ENCODE results near the gene TNS3. TPM values are rescaled to one million over a fixed set of nuclear protein-coding genes. Genes with fewer than 3 reads are reported as not detected.
"Not testable (repeated sequence)": the region's sequence is repeated elsewhere in the genome, so short reads cannot be mapped to it uniquely, and the experiment has no call there.

Gene TNS3
- total RNA-seq, 2 donors from 2014 or later = 2.3 to 2.6 TPM

DNA sequence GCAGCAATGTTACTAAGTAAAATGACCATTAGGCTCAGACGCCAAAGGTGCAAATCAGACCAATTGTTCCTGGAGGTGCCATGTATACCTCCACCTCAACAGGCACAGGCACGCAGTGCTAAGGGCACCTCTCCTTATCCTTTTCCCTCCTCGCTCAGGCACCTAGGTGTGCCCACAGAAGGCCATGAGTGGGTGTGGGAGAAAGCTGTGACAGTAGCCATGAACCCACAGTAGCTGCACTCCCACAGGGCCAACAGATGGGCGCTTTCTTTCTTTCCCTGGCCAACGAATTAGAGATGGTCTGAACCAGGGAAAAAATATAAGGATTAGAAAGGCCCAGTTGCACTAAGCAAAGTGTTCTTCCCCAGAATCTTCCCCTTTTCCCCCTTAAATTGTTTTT is 15.5 kb upstream of the TNS3 start:
- H3K4me3 Mint-ChIP-seq = no peak overlapping the region
- DNase-seq (no peak), ATAC-seq (no peak)
- no peaks in the 10 kb centered on the region for H3K27me3 Mint-ChIP-seq
- H3K4me1 Mint-ChIP-seq = no peaks in the 10 kb centered on the region
- H3K27ac Mint-ChIP-seq = no peak overlapping the region
- no peaks in the 10 kb centered on the region for H3K36me3 Mint-ChIP-seq (ENCODE audit: low read depth)
- no peaks in the 10 kb centered on the region for H3K9me3 ChIP-seq (ENCODE audit: control insufficient read depth, low read length, poor library complexity, severe bottlenecking)

DNA sequence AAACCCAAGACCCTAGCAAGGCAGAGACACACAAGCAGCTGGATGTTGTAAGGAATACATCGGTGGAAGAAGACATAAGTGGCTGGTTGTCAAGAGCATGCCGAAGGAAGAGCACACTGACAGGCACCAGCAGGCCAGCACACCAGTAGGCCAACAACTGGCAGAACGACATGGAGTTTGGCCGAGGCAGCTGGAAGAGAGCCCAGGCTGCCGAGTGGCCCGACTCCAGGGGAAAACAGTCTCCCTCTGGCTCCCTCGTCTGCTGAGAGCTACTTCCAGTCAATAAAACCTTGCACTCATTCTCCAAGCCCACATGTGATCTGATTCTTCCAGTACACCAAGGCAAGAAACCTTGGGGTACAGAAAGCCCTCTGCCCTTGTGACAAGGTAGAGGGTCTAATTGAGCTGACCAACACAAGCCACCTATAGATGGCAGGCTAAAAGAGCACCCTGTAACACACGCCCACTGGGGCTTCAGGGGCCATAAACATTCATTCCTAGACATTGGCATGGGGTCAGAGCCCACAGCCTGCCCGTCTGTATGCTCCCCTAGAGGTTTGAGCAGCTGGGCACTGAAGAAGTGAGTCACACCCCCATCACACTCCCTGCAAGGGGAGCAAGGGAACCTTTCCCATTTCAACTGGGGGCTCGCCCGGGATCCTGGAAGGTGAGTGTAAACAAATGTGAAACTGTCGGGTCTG is 14.7 kb upstream of the TNS3 start:
- Mint-ChIP-seq H3K4me3 (no peak overlapping the region), H3K4me1 (no peaks in the 10 kb centered on the region), H3K27ac (no peak overlapping the region), H3K36me3 (ENCODE audit: low read depth) (no peaks in the 10 kb centered on the region), H3K27me3 (no peaks in the 10 kb centered on the region)
- H3K9me3 ChIP-seq (ENCODE audit: control insufficient read depth, low read length, poor library complexity, severe bottlenecking) = no peaks in the 10 kb centered on the region
- DNase-seq (no peak), ATAC-seq (no peak)

DNA sequence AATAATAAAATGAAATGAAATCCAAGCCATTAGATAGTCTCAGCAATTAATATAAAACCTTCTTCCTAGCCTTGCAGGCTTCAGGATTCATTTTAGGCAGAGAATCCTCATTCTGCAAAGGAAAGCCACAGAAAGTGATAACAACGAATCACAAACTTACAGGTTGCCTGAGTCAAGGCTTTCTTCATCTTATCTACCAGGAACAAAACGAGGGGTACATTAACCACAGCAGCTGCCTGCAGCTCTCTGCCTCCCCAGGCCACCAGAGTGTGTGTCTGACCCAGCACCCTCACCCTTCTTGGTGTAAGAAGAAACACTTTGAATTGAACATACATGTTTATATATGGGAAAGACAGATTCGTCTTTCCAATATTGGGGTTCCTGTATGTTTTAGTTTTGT is 12.5 kb upstream of the TNS3 start:
- no peak for DNase-seq
- ATAC-seq = no peak
- Mint-ChIP-seq H3K4me1 (peaks cover 3% of the 10 kb centered on the region), H3K36me3 (ENCODE audit: low read depth) (no peaks in the 10 kb centered on the region), H3K4me3 (no peak overlapping the region), H3K27me3 (no peaks in the 10 kb centered on the region), H3K27ac (no peak overlapping the region)
- H3K9me3 ChIP-seq (ENCODE audit: control insufficient read depth, low read length, poor library complexity, severe bottlenecking) = no peaks in the 10 kb centered on the region

DNA sequence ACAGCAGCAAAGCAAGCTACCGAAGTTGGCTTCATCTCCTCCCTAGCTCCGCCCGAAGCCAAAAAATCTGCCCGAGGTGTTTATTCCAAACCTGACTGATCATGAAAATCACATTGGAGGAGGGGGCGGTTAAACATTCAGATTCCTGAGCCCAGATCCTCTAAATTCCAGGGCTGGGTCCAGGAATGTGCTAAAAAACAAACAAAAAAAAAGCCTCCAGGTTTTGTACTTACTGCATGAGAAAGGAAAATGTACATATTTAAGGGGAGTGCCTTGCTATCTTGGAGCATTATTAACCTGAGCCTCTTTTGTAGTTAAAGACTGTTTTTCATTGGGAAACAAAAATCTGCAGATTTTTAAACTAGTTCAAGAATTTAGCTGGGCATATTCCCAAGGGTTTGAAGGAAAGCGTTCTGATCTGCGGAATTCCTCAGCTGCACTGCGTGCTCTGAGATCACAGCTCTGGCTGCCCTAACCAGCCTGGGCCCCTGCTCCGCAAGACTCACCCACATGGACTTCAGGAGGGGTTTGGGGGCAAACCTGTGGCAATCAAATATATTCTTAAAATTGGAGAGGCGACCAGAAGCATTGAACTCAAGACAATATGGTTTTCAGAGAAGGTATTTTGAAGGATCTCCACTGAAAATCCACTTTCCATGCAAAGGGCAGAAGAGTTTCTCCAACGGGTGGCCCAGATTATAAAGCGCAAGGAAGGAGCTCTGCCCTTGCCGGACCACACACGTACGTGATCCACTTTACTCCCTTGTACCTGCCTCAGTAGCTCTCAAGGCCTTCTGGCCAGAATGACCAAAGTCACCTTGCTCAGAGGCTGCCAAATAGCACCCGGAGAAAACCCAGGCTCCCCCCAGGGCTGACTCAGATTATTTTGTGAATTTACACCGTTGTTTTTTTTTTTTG is 10.0 kb upstream of the TNS3 start:
- no peaks in the 10 kb centered on the region for H3K9me3 ChIP-seq (ENCODE audit: control insufficient read depth, low read length, poor library complexity, severe bottlenecking)
- Mint-ChIP-seq H3K36me3 (ENCODE audit: low read depth) (no peaks in the 10 kb centered on the region), H3K4me3 (no peak overlapping the region), H3K4me1 (peaks cover 3% of the 10 kb centered on the region), H3K27me3 (no peaks in the 10 kb centered on the region), H3K27ac (no peak overlapping the region)
- no peak for ATAC-seq
- DNase-seq = no peak

DNA sequence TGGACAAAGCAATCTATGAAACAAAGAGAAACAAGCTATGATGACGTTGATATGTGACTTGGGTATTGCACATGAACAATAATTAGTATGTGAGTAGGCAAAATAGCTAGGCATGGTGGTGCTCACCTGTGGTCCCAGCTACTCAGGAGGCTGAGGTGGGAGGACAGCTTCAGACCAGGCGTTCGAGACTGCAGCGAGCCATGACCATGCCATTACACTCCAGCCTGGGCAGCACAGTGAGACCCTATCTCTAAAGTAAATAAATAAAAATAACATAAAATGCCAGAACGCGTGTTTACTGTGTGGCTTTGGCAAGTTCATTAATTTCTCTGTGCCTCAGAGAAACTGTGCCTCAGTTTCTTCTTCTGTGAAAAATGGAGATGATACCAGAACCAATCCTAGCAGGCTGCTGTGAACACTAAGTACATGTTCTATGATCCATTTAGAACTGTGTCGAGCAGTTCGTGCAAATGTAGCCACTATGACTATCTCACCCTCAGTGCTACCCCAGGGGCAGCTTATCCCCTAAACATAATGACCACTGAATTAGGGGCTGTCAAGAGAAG is 9.3 kb upstream of the TNS3 start:
- H3K4me1 Mint-ChIP-seq = peaks cover 3% of the 10 kb centered on the region
- no peak for DNase-seq
- H3K9me3 ChIP-seq (ENCODE audit: control insufficient read depth, low read length, poor library complexity, severe bottlenecking) = no peaks in the 10 kb centered on the region
- no peak for ATAC-seq
- no peaks in the 10 kb centered on the region for H3K27me3 Mint-ChIP-seq
- H3K4me3 Mint-ChIP-seq = no peak overlapping the region
- no peak overlapping the region for H3K27ac Mint-ChIP-seq
- no peaks in the 10 kb centered on the region for H3K36me3 Mint-ChIP-seq (ENCODE audit: low read depth)

DNA sequence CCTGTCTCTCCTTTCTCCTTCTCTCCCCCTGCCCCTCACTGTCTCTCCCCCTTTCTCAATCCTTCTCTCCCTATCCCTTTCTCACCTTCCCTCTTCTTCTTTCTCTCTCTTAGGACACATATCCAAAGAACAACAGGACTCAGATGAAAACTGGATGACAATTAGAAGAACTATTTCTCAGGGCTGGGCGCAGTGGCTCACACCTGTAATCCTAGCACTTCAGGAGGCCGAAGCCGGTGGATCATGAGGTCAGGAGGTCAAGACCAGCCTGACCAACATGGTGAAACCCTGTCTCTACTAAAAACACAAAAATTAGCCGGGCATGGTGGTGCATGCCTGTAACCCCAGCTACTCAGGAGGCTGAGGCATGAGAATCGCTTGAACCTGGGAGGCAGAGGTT is 8.3 kb upstream of the TNS3 start:
- H3K4me3 Mint-ChIP-seq; H3K36me3 Mint-ChIP-seq (ENCODE audit: low read depth); H3K27me3 Mint-ChIP-seq; ATAC-seq; H3K4me1 Mint-ChIP-seq; H3K27ac Mint-ChIP-seq; H3K9me3 ChIP-seq (ENCODE audit: control insufficient read depth, low read length, poor library complexity, severe bottlenecking); DNase-seq: not testable (repeated sequence)

DNA sequence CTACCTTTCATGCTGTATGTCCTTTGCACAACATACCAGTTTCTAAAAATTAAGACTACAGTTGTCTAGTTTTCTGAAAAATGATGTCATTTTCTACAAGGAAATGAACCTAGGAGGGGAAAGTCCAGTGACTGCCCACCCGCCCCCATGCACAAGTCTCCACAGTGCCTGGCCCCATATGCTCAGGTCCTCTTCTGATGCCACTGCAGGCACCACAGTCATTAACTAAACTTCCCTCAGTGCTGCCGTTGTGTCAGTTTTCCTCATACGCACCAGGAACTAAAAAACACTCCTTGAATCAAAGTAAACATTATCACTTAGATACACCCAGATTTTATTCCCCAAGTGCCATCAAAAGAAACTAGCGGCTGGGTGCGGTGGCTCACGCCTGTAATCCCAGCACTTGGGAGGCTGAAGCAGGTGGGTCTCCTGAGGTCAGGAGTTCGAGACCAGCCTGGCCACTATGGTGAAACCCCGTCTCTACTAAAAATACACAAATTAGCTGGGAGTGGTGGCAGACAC is 6.9 kb upstream of the TNS3 start:
- Mint-ChIP-seq H3K4me1 (peaks cover 3% of the 10 kb centered on the region), H3K27ac (no peak overlapping the region), H3K4me3 (no peak overlapping the region), H3K27me3 (no peaks in the 10 kb centered on the region), H3K36me3 (ENCODE audit: low read depth) (no peaks in the 10 kb centered on the region)
- ATAC-seq (no peak), DNase-seq (no peak)
- no peaks in the 10 kb centered on the region for H3K9me3 ChIP-seq (ENCODE audit: control insufficient read depth, low read length, poor library complexity, severe bottlenecking)

DNA sequence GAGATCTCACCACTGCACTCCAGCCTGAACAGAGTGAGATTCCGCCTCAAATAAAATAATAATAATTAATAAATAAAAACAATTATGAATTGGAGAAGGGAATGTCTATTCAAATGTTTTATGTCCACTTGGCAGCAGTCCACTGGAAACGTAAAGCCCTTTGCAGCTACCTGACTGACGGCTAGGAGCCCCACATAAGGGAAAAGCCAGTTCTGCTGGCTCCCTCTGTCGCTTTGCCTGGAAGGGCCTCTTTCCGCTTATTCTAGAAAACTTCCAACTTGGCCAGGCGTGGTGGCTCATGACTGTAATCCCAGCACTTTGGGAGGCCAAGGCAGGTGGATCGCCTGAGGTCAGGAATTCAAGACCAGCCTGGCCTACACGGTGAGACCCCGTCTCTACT is 6.1 kb upstream of the TNS3 start:
- H3K9me3 ChIP-seq (ENCODE audit: control insufficient read depth, low read length, poor library complexity, severe bottlenecking) = no peaks in the 10 kb centered on the region
- Mint-ChIP-seq H3K4me3 (no peak overlapping the region), H3K36me3 (ENCODE audit: low read depth) (no peaks in the 10 kb centered on the region), H3K4me1 (peaks cover 3% of the 10 kb centered on the region), H3K27me3 (peaks cover 4% of the 10 kb centered on the region), H3K27ac (no peak overlapping the region)
- DNase-seq (no peak), ATAC-seq (no peak)

DNA sequence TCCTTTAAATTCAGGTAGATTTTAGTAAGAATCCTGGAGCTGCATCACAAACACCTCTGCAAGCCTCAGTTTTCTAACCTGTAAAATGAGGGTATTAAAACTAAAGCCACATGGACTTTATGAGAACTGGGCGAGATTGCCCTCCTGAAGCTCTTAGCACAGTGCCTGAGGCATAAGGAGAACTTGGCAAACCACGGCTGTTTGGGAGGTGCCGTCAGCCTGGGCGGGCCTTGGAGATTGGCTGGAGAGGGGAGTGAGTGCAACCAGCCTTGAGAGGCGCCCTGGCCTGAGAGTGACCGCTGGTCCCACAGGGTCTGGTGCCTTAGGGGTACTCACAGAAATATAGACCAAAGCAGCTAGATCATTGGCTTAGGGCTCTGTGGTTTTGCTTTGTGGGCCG is 5.4 kb upstream of the TNS3 start:
- H3K9me3 ChIP-seq (ENCODE audit: control insufficient read depth, low read length, poor library complexity, severe bottlenecking) = no peaks in the 10 kb centered on the region
- Mint-ChIP-seq H3K27me3 (peaks cover 8% of the 10 kb centered on the region), H3K36me3 (ENCODE audit: low read depth) (no peaks in the 10 kb centered on the region), H3K4me1 (peaks cover 3% of the 10 kb centered on the region), H3K27ac (no peak overlapping the region), H3K4me3 (no peak overlapping the region)
- ATAC-seq (no peak), DNase-seq (no peak)

DNA sequence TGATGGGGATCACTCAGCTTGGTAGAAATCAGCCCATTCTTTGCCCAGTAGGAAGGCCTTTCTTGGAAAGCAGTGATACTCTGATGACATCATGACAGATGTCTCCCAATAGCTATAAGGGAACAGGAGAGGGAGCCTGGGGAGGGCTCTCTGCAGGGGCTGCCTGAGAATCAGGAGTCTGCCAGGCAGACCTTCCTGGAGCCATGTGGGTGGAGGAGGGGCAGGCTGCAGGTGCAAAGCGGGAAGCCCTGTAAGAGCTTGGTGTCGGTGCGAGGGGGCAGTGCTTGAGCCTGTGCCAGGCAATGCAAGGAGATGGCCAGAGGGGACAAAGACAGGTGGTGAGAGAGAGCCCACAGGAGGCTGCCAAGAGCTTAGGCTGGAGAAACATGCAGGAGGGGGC is 5.0 kb upstream of the TNS3 start:
- Mint-ChIP-seq H3K36me3 (ENCODE audit: low read depth) (no peaks in the 10 kb centered on the region), H3K27ac (no peak overlapping the region), H3K27me3 (peaks cover 8% of the 10 kb centered on the region), H3K4me3 (no peak overlapping the region), H3K4me1 (peaks cover 3% of the 10 kb centered on the region)
- DNase-seq (no peak), ATAC-seq (no peak)
- H3K9me3 ChIP-seq (ENCODE audit: control insufficient read depth, low read length, poor library complexity, severe bottlenecking) = no peaks in the 10 kb centered on the region

DNA sequence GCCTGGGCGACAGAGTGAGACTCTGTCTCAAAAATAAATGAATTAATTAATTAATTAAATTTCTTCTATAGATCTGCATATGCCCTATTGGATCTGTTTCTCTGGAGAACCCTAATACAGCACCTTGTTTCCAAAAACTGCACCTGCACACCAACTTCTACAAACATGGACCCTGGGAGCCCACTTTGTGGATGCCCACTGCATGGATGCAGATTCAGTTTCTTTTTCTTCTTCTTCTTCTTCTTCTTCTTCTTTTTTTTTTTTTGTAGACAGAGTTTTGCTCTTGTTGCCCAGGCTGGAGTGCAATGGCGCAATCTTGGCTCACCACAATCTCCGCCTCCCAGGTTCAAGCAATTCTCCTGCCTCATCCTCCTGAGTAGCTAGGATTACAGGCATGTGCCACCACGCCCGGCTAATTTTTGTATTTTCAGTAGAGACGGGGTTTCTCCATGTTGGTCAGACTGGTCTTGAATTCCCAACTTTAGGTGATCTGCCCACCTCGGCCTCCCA is 4.3 kb upstream of the TNS3 start:
- not testable (repeated sequence) for H3K36me3 Mint-ChIP-seq (ENCODE audit: low read depth); H3K4me1 Mint-ChIP-seq; H3K27me3 Mint-ChIP-seq; H3K27ac Mint-ChIP-seq; ATAC-seq; H3K9me3 ChIP-seq (ENCODE audit: control insufficient read depth, low read length, poor library complexity, severe bottlenecking); DNase-seq; H3K4me3 Mint-ChIP-seq

DNA sequence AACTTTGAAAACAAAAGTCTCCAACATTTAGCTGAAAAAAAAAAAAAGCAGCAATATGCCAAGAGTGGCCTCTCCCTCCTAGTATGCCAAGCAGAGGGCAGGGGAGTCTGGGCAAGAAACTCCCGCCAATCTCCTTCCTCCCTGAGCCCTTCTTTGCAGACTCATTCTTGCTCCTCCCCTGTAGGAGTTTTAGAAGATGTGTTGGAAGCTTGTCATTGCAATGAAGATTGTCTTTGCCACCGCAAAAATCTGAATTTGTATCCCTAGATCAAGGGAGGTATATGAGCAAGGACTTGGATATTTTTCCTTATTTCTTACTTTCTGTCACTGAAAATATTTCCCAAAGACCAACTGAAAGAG is 2.6 kb upstream of the TNS3 start:
- H3K27me3 Mint-ChIP-seq = peaks cover 21% of the 10 kb centered on the region

DNA sequence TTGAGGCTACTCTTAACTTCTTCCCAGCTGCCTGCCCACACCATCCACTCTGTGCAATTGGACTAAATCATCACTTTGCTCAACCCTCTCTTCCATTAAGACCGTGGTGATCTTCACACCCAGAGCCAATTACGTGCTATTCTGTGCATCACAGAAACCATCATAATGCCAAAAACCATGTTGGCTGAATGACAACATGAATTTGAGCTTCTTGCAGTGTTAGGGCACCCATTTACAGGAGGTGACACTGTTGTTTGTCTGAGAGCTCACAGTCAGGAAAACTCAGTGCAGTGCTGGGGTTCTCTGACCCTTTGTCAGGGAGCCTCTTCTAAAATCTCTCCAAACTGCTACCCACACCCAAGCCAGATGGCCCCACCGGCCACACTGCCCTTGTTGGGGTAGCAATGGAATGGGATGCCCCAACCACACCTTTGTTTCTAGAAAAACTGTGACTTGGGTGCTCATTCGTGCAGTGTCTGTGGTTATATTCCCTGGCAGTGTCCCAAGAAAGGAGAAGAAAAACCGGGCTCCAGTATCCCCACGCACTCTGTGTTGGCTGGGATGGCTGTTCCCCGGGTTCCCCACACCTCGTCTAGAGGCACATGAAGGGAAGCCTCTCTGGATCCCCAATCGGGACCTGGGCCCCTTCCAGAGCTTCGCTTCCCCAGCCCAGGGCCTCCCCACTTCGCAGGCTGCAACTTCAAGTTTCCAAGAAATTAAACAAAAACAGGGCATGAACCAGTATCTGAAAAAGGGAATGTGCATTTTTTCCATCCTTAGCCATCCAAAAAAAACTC is 2.0 kb upstream of the TNS3 start:
- H3K4me1 Mint-ChIP-seq = no peaks in the 10 kb centered on the region

More for the DNA sequence above, 2.6 kb upstream of the TNS3 start:
- ATAC-seq (no peak), DNase-seq (no peak)
- Mint-ChIP-seq H3K27ac (no peak overlapping the region), H3K4me3 (no peak overlapping the region), H3K36me3 (ENCODE audit: low read depth) (no peaks in the 10 kb centered on the region), H3K4me1 (no peaks in the 10 kb centered on the region)
- no peaks in the 10 kb centered on the region for H3K9me3 ChIP-seq (ENCODE audit: control insufficient read depth, low read length, poor library complexity, severe bottlenecking)

More for the DNA sequence above, 2.0 kb upstream of the TNS3 start:
- Mint-ChIP-seq H3K36me3 (ENCODE audit: low read depth) (no peaks in the 10 kb centered on the region), H3K27me3 (peaks cover 21% of the 10 kb centered on the region), H3K4me3 (no peak overlapping the region), H3K27ac (no peak overlapping the region)
- no peaks in the 10 kb centered on the region for H3K9me3 ChIP-seq (ENCODE audit: control insufficient read depth, low read length, poor library complexity, severe bottlenecking)
- ATAC-seq = no peak
- DNase-seq = no peak

All from T-helper 17 cell (primary cell).